GM12891 (cell line): ENCODE data around the gene SERPINA4.

ENCODE experiments used
- PAX5 ChIP-seq: IDR thresholded peaks from 2 replicates; pipeline ENCODE4 v1.6.1; 2011; ENCODE audit warnings: low read length, moderate library complexity, mild to moderate bottlenecking; ENCODE audit not compliant: insufficient read depth, severe bottlenecking
- POLR2A ChIP-seq: IDR thresholded peaks from 2 replicates; pipeline ENCODE4 v1.6.1; 2011; ENCODE audit warnings: low read depth, low read length, control low read depth
- POLR2AphosphoS5 ChIP-seq: IDR thresholded peaks from 2 replicates; pipeline ENCODE4 v1.6.1; 2011; ENCODE audit warnings: low read depth, low read length, control low read depth
- SPI1 ChIP-seq: IDR thresholded peaks from 2 replicates; pipeline ENCODE4 v1.6.1; 2011; ENCODE audit warnings: low read depth, low read length, control low read depth
- TAF1 ChIP-seq: IDR thresholded peaks from 2 replicates; pipeline ENCODE4 v1.6.1; 2011; ENCODE audit warnings: low read depth, low read length, control low read depth

DNA sequence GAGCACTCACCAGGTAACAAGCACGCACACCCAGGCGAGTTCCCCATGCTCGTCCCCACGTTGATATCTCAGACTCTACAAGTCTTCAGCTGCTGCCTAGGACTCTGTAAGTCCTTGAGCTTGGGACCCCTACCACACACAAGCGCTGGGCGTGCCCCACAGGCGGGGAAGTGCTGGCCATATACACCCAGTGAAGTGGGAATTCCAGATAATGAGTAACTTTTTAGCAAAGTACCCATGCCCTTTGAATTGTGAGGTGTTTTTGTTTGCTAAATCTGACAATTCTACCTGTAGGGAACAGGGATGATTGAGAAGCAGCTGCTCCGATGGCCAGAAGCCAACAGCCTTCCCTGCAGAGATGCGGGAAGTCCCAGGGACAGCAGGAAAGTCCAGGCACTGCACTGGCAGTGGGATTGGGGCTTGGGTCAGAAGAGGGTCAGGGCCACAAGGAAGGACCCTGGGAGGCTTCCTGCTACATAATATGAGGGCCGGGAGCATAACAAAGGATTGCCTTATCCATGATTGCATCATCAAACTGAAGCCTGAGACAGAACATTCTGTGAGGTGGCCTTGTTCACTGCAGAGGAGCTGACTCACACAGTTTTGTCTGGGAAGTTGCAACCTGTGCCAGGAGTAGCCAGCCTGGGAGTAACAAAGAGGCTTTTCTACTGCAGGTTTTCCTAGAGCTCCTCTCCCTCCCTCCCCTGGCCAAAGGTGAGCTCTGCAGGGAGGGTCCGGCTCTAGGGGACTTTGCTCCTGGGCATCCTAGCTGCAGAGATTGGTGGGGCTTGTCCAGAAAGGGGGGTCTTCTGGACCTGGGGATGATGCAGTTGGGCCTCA lies 37.8 kb downstream of the SERPINA4 start:
- TF ChIP-seq TAF1, result no peak
- TF ChIP-seq POLR2AphosphoS5, result no peak
- TF ChIP-seq POLR2A, result no peak
- TF ChIP-seq PAX5, result no peak
- TF ChIP-seq SPI1, result no peak
